Measurements from ENCODE around the gene GNG12. TPM values are rescaled to one million over a fixed set of nuclear protein-coding genes. Genes with fewer than 3 reads are reported as not detected.

Gene GNG12
- total and polyA plus RNA-seq, 9 of the 15 experiments (the other 6 are each of a cell fraction or from before 2014, with no cell fraction given) = 2.6 to 6.0 (median 4.1) TPM

GRCh38 chr1:67791686-67792085 lies 41.6 kb downstream of the GNG12 start:
- intact Hi-C loops (cut with micrococcal nuclease) (no loop called here), in situ Hi-C loops (cut with MboI) (no loop called here)
- Histone ChIP-seq H3K27me3 (ENCODE audit: control insufficient read depth in 2 of 2, insufficient read depth in 2 of 2, low read length in 2 of 2) (peaks cover 21 to 32% of the 10 kb centered on the region in 2 experiments), H3K36me3 (ENCODE audit: control insufficient read depth, insufficient read depth, low read length) (no peaks in the 10 kb centered on the region), H3K4me1 (replicated peaks in 1 of 2; ENCODE audit: control insufficient read depth in 2 of 2, insufficient read depth in 2 of 2, low read length in 2 of 2) (no peaks in the 10 kb centered on the region), H3K9me1 (ENCODE audit: control insufficient read depth, insufficient read depth, low read length) (no peaks in the 10 kb centered on the region), H3K27ac (ENCODE audit: extremely low read depth, low read depth, low read length) (no peak overlapping the region), H2AFZ (ENCODE audit: low read depth, low read length) (no peak overlapping the region), H3K9me3 (replicated peaks; ENCODE audit: control insufficient read depth, insufficient read depth, low read depth, low read length) (no peaks in the 10 kb centered on the region), H3K4me2 (ENCODE audit: insufficient read depth, low read length) (no peak overlapping the region), H3K9ac (ENCODE audit: insufficient read depth in 1 of 2, low read depth in 2 of 2, low read length in 2 of 2) (no peak overlapping the region), H3K79me2 (ENCODE audit: control insufficient read depth, insufficient read depth, low read length) (no peaks in the 10 kb centered on the region), H3K4me3 (no peak overlapping the region), H4K20me1 (replicated peaks; ENCODE audit: control insufficient read depth, insufficient read depth, low read length) (no peaks in the 10 kb centered on the region)
- no peak for FAIRE-seq
- ChIA-PET CTCF (ENCODE audit: low intra/inter-chr PET ratio) (no interaction called here), POLR2A (no interaction called here)
- TF ChIP-seq ILF3 (IDR thresholded peaks at IDR 0.05; ENCODE audit: borderline replicate concordance) (no peak), SMARCC2 (IDR thresholded peaks at IDR 0.05; ENCODE audit: low read depth) (no peak), BRF2 (IDR thresholded peaks at IDR 0.05; ENCODE audit: borderline replicate concordance, insufficient read depth, insufficient read length) (no peak)
- BruUV-seq (replicated peaks) = no TSS peak
- WGBS (ENCODE audit: insufficient coverage, low coverage, missing lambda C conversion rate) = 2% methylated on average over 3 of the region's 3 CpGs
- no peak for ATAC-seq
- no peak for DNase-seq (ENCODE audit: extremely low read depth in 1 of 4, low spot score in 3 of 4)

GRCh38 chr1:67791261-67791660 lies 42.0 kb downstream of the GNG12 start:
- Histone ChIP-seq H3K9me1 (ENCODE audit: control insufficient read depth, insufficient read depth, low read length) (no peaks in the 10 kb centered on the region), H3K27ac (ENCODE audit: extremely low read depth, low read depth, low read length) (no peak overlapping the region), H3K4me2 (ENCODE audit: insufficient read depth, low read length) (no peak overlapping the region), H3K9ac (ENCODE audit: insufficient read depth in 1 of 2, low read depth in 2 of 2, low read length in 2 of 2) (no peak overlapping the region), H3K9me3 (replicated peaks; ENCODE audit: control insufficient read depth, insufficient read depth, low read depth, low read length) (no peaks in the 10 kb centered on the region), H3K27me3 (ENCODE audit: control insufficient read depth in 2 of 2, insufficient read depth in 2 of 2, low read length in 2 of 2) (peaks cover 21 to 30% of the 10 kb centered on the region in 2 experiments), H2AFZ (ENCODE audit: low read depth, low read length) (no peak overlapping the region), H4K20me1 (replicated peaks; ENCODE audit: control insufficient read depth, insufficient read depth, low read length) (no peaks in the 10 kb centered on the region), H3K36me3 (ENCODE audit: control insufficient read depth, insufficient read depth, low read length) (no peaks in the 10 kb centered on the region), H3K79me2 (ENCODE audit: control insufficient read depth, insufficient read depth, low read length) (no peaks in the 10 kb centered on the region), H3K4me1 (replicated peaks in 1 of 2; ENCODE audit: control insufficient read depth in 2 of 2, insufficient read depth in 2 of 2, low read length in 2 of 2) (no peaks in the 10 kb centered on the region), H3K4me3 (no peak overlapping the region)
- CTCF ChIA-PET (ENCODE audit: low intra/inter-chr PET ratio) = no interaction called here
- ATAC-seq = no peak
- POLR2A ChIA-PET = no interaction called here
- in situ Hi-C loops (cut with MboI) = no loop called here
- intact Hi-C loops (cut with micrococcal nuclease) = no loop called here
- 0% methylated on average over 1 of the region's 1 CpG for WGBS (ENCODE audit: insufficient coverage, low coverage, missing lambda C conversion rate)
- no TSS peak for BruUV-seq (replicated peaks)
- no peak for FAIRE-seq
- DNase-seq (ENCODE audit: extremely low read depth in 1 of 4, low spot score in 3 of 4) = no peak
- TF ChIP-seq SNIP1 (IDR thresholded peaks at IDR 0.05; ENCODE audit: low read depth) (no peak), HES1 (IDR thresholded peaks at IDR 0.05; ENCODE audit: low read depth) (no peak), ARID2 (IDR thresholded peaks at IDR 0.05) (no peak), ZNF431 (CRISPR knock-in tag; IDR thresholded peaks at IDR 0.05) (no peak), ZFP91 (CRISPR knock-in tag; IDR thresholded peaks at IDR 0.05) (no peak), ZBTB12 (CRISPR knock-in tag; IDR thresholded peaks at IDR 0.05) (no peak), HDAC1 (IDR thresholded peaks at IDR 0.05) (no peak), GTF2A2 (tag; IDR thresholded peaks at IDR 0.05) (no peak), NBN (IDR thresholded peaks at IDR 0.05; ENCODE audit: low read depth) (no peak), NR1H2 (CRISPR knock-in tag; IDR thresholded peaks at IDR 0.05) (no peak)

All from K562 (cell line).